Osteoblast (primary cell): Measurements from ENCODE around the gene SMC4. TPM values are rescaled to one million over a fixed set of nuclear protein-coding genes. Genes with fewer than 3 reads are reported as not detected.

Experiments used
- DNase-seq: peaks from one replicate; pipeline ENCODE4 v3.0.0; 2011; ENCODE audit warnings: low spot score, mixed read lengths; ENCODE audit not compliant: insufficient read length; ENCODE audit errors: missing footprints
- H2AFZ ChIP-seq: 2 replicates; pipeline ENCODE4 v1.6.0; 2011; ENCODE audit warnings: mild to moderate bottlenecking, low read length
- H3K27ac ChIP-seq: 2 replicates; pipeline ENCODE4 v1.5.1; 2011; ENCODE audit warnings: mild to moderate bottlenecking, low read depth, low read length, moderate library complexity
- H3K27me3 ChIP-seq: 2 replicates; pipeline ENCODE4 v1.6.0; 2012; ENCODE audit warnings: mild to moderate bottlenecking, control low read depth, inconsistent platforms, low read length, moderate library complexity; ENCODE audit not compliant: insufficient read depth
- H3K36me3 ChIP-seq: 2 replicates; pipeline ENCODE4 v1.5.1; 2011; ENCODE audit warnings: mild to moderate bottlenecking, low read length, control low read depth, moderate library complexity; ENCODE audit not compliant: insufficient read depth
- H3K4me1 ChIP-seq: 2 replicates; pipeline ENCODE4 v1.5.1; 2011; ENCODE audit warnings: mild to moderate bottlenecking, low read length, control low read depth, moderate library complexity; ENCODE audit not compliant: insufficient read depth
- H3K4me2 ChIP-seq: 2 replicates; pipeline ENCODE4 v1.6.0; 2011; ENCODE audit warnings: mild to moderate bottlenecking, low read length; ENCODE audit not compliant: insufficient read depth
- H3K4me3 ChIP-seq: fragments of 200-600 bp; sonication (generic); 3 replicates; pipeline ENCODE4 v1.5.1; 2012; ENCODE audit warnings: mild to moderate bottlenecking, low read length, inconsistent platforms; ENCODE audit not compliant: insufficient read depth
- H3K79me2 ChIP-seq: 2 replicates; pipeline ENCODE4 v1.6.0; 2012; ENCODE audit warnings: mild to moderate bottlenecking, low read length, control low read depth, inconsistent platforms; ENCODE audit not compliant: insufficient read depth
- H3K9me3 ChIP-seq: 2 replicates; pipeline ENCODE4 v1.5.1; 2011; ENCODE audit warnings: low read depth, low read length, control low read depth
- H4K20me1 ChIP-seq: 2 replicates; pipeline ENCODE4 v1.6.0; 2012; ENCODE audit warnings: mild to moderate bottlenecking, low read length, control low read depth; ENCODE audit not compliant: insufficient read depth
- total RNA-seq: library from RNA; depleted of rRNA; stranded (reverse); fragments of >200 nt; gene quantifications from 2 replicates; pipeline ENCODE4 v1.2.3, GENCODE V29; 2012
- TF ChIP-seq, protein P1 (sequence below): IDR thresholded peaks from 2 replicates; pipeline ENCODE4 v1.5.1; 2011; ENCODE audit warnings: mild to moderate bottlenecking, low read depth, low read length, moderate library complexity; ENCODE audit errors: extremely low read depth

SMC4 gene
- total RNA-seq, 1 donor, result 32.9 TPM

DNA sequence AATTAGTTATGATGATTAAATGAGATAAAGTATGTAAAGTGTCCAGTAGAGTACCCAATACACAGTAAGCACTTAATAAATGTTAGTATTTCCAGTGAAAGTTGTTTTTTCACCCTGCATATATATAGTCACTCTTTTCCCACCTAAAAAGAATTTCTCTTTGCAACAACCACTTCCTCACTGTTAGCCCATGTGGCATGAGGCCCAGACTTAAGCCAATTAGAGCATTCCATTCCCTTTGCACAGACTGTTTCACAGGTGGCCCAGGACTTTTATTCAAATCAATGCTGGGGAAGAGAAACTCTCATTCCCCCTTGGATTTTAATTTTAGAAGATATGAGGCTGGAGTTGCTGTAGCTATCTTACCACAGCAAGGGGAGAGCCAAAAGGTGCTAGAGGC lies 4.2 kb upstream of the SMC4 start:
- H2AFZ ChIP-seq, result no peak overlapping the region
- peaks cover 5% of the 10 kb centered on the region for H3K36me3 ChIP-seq
- H4K20me1 ChIP-seq, result peaks cover 4% of the 10 kb centered on the region
- TF ChIP-seq, protein P1, sequence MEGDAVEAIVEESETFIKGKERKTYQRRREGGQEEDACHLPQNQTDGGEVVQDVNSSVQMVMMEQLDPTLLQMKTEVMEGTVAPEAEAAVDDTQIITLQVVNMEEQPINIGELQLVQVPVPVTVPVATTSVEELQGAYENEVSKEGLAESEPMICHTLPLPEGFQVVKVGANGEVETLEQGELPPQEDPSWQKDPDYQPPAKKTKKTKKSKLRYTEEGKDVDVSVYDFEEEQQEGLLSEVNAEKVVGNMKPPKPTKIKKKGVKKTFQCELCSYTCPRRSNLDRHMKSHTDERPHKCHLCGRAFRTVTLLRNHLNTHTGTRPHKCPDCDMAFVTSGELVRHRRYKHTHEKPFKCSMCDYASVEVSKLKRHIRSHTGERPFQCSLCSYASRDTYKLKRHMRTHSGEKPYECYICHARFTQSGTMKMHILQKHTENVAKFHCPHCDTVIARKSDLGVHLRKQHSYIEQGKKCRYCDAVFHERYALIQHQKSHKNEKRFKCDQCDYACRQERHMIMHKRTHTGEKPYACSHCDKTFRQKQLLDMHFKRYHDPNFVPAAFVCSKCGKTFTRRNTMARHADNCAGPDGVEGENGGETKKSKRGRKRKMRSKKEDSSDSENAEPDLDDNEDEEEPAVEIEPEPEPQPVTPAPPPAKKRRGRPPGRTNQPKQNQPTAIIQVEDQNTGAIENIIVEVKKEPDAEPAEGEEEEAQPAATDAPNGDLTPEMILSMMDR, result no peak
- peak; percentile 87 for DNase-seq
- H3K4me3 ChIP-seq, result no peak overlapping the region
- no peaks in the 10 kb centered on the region for H3K27me3 ChIP-seq
- peaks cover 17% of the 10 kb centered on the region for H3K4me1 ChIP-seq
- H3K27ac ChIP-seq, result peak overlapping the region; percentile 17
- peaks cover 78% of the 10 kb centered on the region for H3K79me2 ChIP-seq
- no peaks in the 10 kb centered on the region for H3K9me3 ChIP-seq
- H3K4me2 ChIP-seq, result peak overlapping the region; percentile 21

DNA sequence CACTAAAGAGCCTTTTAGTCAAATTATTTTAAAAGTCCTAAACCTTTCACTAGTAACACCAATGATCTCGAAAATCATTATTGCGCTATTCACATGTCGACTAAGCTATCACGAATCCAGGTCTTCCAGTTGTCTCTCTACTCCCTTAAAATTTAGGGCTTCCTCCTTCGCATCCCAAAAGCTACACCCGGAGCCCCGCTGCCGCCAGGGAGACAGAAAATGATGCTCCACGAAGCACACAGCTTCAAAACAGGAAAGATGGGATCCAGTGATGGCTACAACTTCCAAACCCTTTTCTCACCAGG lies 678 bp upstream of the SMC4 start:
- H4K20me1 ChIP-seq, result no peaks in the 10 kb centered on the region

DNA sequence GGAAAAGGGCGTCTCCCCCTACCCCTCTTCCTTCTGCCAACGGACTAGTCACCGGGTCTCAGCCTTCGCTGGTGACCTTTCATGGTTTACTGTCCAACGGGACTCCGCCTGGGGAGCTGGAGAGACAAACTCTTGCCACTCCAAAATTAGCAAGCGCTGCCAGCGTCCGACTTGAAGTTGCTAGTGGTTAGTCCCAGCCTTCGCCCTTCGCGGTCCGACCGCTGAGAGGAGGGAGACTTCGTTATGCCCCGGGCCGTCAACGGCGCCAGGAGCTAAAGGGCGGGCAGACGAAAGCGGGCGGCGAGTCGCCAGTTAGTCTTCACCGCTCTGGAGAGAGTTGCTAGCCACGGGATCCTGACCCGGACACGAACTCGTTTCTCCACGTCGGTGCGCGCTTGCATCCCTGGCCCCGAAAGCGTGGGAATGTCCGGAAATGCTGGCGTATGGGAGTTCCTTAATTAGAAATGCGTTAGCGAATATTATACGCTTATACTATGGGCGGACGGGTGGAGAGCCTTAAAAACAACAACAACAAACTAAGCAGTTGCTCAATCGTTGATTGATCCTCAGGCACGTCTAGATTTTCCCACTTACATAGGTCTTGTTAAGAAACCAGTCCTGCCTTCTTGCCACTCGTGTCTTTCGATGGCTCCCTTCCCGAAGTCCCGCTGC lies 716 bp downstream of the SMC4 start:
- Histone ChIP-seq H3K9me3 (no peaks in the 10 kb centered on the region), H4K20me1 (no peaks in the 10 kb centered on the region), H3K4me3 (peak overlapping the region; percentile 93), H3K36me3 (no peaks in the 10 kb centered on the region), H3K79me2 (peaks cover 88% of the 10 kb centered on the region), H3K27ac (peak overlapping the region; percentile 94), H3K27me3 (no peaks in the 10 kb centered on the region), H3K4me2 (peak overlapping the region; percentile 95), H3K4me1 (peaks cover 31% of the 10 kb centered on the region), H2AFZ (peak overlapping the region; percentile 99)
- peak; percentile 60 for DNase-seq
- TF ChIP-seq, protein P1, result no peak

More for the DNA sequence above, 678 bp upstream of the SMC4 start:
- peak overlapping the region; percentile 93 for H3K4me3 ChIP-seq
- no peaks in the 10 kb centered on the region for H3K36me3 ChIP-seq
- H3K27ac ChIP-seq, result peak overlapping the region; percentile 94
- TF ChIP-seq, protein P1, result no peak
- H3K79me2 ChIP-seq, result peaks cover 82% of the 10 kb centered on the region
- peak overlapping the region; percentile 95 for H3K4me2 ChIP-seq
- H2AFZ ChIP-seq, result peak overlapping the region; percentile 99
- H3K27me3 ChIP-seq, result no peaks in the 10 kb centered on the region
- H3K9me3 ChIP-seq, result no peaks in the 10 kb centered on the region
- peaks cover 20% of the 10 kb centered on the region for H3K4me1 ChIP-seq
- no peak for DNase-seq

DNA sequence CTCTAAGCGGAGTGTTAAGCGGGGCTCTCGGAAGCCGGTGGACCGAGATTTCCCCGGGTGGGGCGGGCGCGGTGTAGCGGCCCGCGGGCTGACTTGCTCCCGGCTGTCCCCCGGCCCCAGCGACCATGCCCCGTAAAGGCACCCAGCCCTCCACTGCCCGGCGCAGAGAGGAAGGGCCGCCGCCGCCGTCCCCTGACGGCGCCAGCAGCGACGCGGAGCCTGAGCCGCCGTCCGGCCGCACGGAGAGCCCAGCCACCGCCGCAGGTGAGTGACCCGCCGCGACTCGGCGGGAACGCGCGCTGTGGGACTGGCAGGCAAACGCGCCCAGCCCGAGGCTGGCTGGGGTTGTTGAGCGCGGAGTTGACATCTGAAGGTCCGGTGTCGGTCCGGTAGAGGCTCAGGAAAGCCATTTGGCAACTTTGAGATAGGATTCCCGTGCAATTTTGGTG lies 1.3 kb downstream of the SMC4 start:
- Histone ChIP-seq H3K27ac (peak overlapping the region; percentile 94), H4K20me1 (no peaks in the 10 kb centered on the region), H3K4me2 (peak overlapping the region; percentile 95), H3K36me3 (peaks cover under 1% of the 10 kb centered on the region), H3K9me3 (no peaks in the 10 kb centered on the region), H2AFZ (peak overlapping the region; percentile 99), H3K4me1 (peaks cover 28% of the 10 kb centered on the region), H3K4me3 (peak overlapping the region; percentile 93), H3K79me2 (peaks cover 91% of the 10 kb centered on the region), H3K27me3 (no peaks in the 10 kb centered on the region)
- no peak for DNase-seq
- TF ChIP-seq, protein P1, result no peak
